Neuronal stem cell (in vitro differentiated cells): ENCODE data around the gene KIAA0586.

Experiments
- DNase-seq: peaks from one replicate; pipeline ENCODE4 v3.0.0-alpha.2; 2013; ENCODE audit warnings: low spot score
- H2AFZ ChIP-seq: one replicate; pipeline ENCODE4 v1.6.1; 2013; ENCODE audit warnings: mild to moderate bottlenecking, low read length, inconsistent platforms
- H2AK5ac ChIP-seq: 2 replicates; pipeline ENCODE4 v1.6.1; 2013; ENCODE audit warnings: low read depth, mild to moderate bottlenecking, inconsistent platforms, low read length, moderate library complexity, mixed read lengths
- H2BK120ac ChIP-seq: 2 replicates; pipeline ENCODE4 v1.6.1; 2013; ENCODE audit warnings: low read depth, mild to moderate bottlenecking, inconsistent platforms, low read length, moderate library complexity, mixed read lengths
- H2BK12ac ChIP-seq: one replicate; pipeline ENCODE4 v1.6.1; 2013; ENCODE audit warnings: low read length, inconsistent platforms
- H2BK15ac ChIP-seq: 2 replicates; pipeline ENCODE4 v1.6.1; 2013; ENCODE audit warnings: mild to moderate bottlenecking, low read length, inconsistent platforms, mixed read lengths
- H2BK5ac ChIP-seq: one replicate; pipeline ENCODE4 v1.6.1; 2013; ENCODE audit warnings: inconsistent platforms, mild to moderate bottlenecking, low read length, moderate library complexity
- H3K14ac ChIP-seq: one replicate; pipeline ENCODE4 v1.6.1; 2013; ENCODE audit warnings: low read length, inconsistent platforms
- H3K18ac ChIP-seq: 2 replicates; pipeline ENCODE4 v1.6.1; 2013; ENCODE audit warnings: low read length, inconsistent platforms
- H3K23ac ChIP-seq: 2 replicates; pipeline ENCODE4 v1.6.1; 2013; ENCODE audit warnings: low read depth, mild to moderate bottlenecking, mixed read lengths, low read length, inconsistent platforms; ENCODE audit not compliant: poor library complexity
- H3K27ac ChIP-seq: replicated peaks from 3 replicates; pipeline ENCODE4 v1.5.1; 2013; ENCODE audit warnings: low read length, inconsistent platforms
- H3K27me3 ChIP-seq, 3 experiments: 2 replicates each; pipeline ENCODE4 v1.6.1; 2013; ENCODE audit warnings: low read length in 3 of 3, mild to moderate bottlenecking in 2 of 3, inconsistent platforms in 1 of 3, low read depth in 1 of 3, mixed read lengths in 1 of 3, moderate library complexity in 1 of 3; ENCODE audit not compliant: control insufficient read depth in 3 of 3, insufficient read depth in 3 of 3
- H3K36me3 ChIP-seq, 2 donors: replicated peaks in 1 of 2; 2 replicates each; pipeline ENCODE4 v1.6.1; 2013; ENCODE audit warnings: low read length in 2 of 2; ENCODE audit not compliant: control insufficient read depth in 2 of 2, insufficient read depth in 2 of 2
- H3K4ac ChIP-seq: 2 replicates; pipeline ENCODE4 v1.6.1; 2013; ENCODE audit warnings: inconsistent platforms, mild to moderate bottlenecking, low read length, moderate library complexity
- H3K4me1 ChIP-seq, 2 donors: 1 replicate in 1 of 2; 2 replicates in 1 of 2; pipeline ENCODE4 v1.6.1; 2013; ENCODE audit warnings: low read length in 2 of 2, low read depth in 1 of 2; ENCODE audit not compliant: control insufficient read depth in 2 of 2, insufficient read depth in 1 of 2
- H3K4me2 ChIP-seq: one replicate; pipeline ENCODE4 v1.6.1; 2013; ENCODE audit warnings: mild to moderate bottlenecking, low read length, inconsistent platforms; ENCODE audit not compliant: insufficient read depth, poor library complexity, severe bottlenecking
- H3K4me3 ChIP-seq, 2 donors: 2 replicates each; pipeline ENCODE4 v1.5.1; 2013; ENCODE audit warnings: low read length in 2 of 2, mild to moderate bottlenecking in 2 of 2, inconsistent platforms in 1 of 2, moderate library complexity in 1 of 2
- H3K79me1 ChIP-seq: one replicate; pipeline ENCODE4 v1.6.1; 2013; ENCODE audit warnings: low read depth, mild to moderate bottlenecking, inconsistent platforms, low read length, moderate library complexity
- H3K9ac ChIP-seq: one replicate; pipeline ENCODE4 v1.6.1; 2013; ENCODE audit warnings: mild to moderate bottlenecking, low read depth, low read length, inconsistent platforms; ENCODE audit not compliant: poor library complexity
- H3K9me3 ChIP-seq, 2 donors: replicated peaks in 1 of 2; 2 replicates each; pipeline versions ENCODE3 to v1.6.1; 2013; ENCODE audit warnings: low read length in 2 of 2, mild to moderate bottlenecking in 2 of 2, inconsistent platforms in 1 of 2, low read depth in 1 of 2, mixed read lengths in 1 of 2, moderate library complexity in 1 of 2; ENCODE audit not compliant: control insufficient read depth in 2 of 2, insufficient read depth in 1 of 2
- H4K8ac ChIP-seq: one replicate; pipeline ENCODE4 v1.6.1; 2013; ENCODE audit warnings: low read depth, mild to moderate bottlenecking, inconsistent platforms, low read length, moderate library complexity
- H4K91ac ChIP-seq: one replicate; pipeline ENCODE4 v1.6.1; 2013; ENCODE audit warnings: low read length, low read depth, mild to moderate bottlenecking, inconsistent platforms; ENCODE audit not compliant: poor library complexity
- WGBS, 2 donors: extraction: QIAGEN DNeasy Blood & Tissue Kit; methylation state at CpG; one replicate each; pipeline ENCODE4 v1.1.7; 2013; ENCODE audit warnings: missing lambda C conversion rate in 2 of 2, mixed read lengths in 1 of 2; ENCODE audit not compliant: insufficient read length in 2 of 2, insufficient replicate concordance in 1 of 2; ENCODE audit errors: extremely low coverage in 2 of 2; 5-methylcytosine and 5-hydroxymethylcytosine counted together

KIAA0586 gene

GRCh38 chr14:58395812-58396788, 31.4 kb upstream of the KIAA0586 start, which contains the start of gene TOMM20L:
Gene TOMM20L, plus strand, starts transcription at chr14:58395930. Its CDS starts 28 bp downstream, at chr14:58395958.
- Histone ChIP-seq H3K79me1 (no peaks in the 10 kb centered on the region), H3K18ac (peak within 1 kb of the TSS; percentile 96), H3K4me3 (peak within 1 kb of the TSS in 1 of 2 donors; percentile 75), H2AFZ (peak within 1 kb of the TSS; percentile 83), H4K91ac (peak within 1 kb of the TSS; percentile 34), H3K9me3 (no peaks in the 10 kb centered on the region), H2AK5ac (no peak within 1 kb of the TSS), H3K27me3 (peaks cover 0 to 2% (median 0%) of the 10 kb centered on the region in 3 experiments), H2BK12ac (no peak within 1 kb of the TSS), H4K8ac (no peak within 1 kb of the TSS), H3K4me2 (peak within 1 kb of the TSS; percentile 86), H3K14ac (no peak within 1 kb of the TSS), H2BK15ac (no peak within 1 kb of the TSS), H3K4me1 (peaks cover 0 to 5% of the 10 kb centered on the region in 2 donors), H3K36me3 (no peaks in the 10 kb centered on the region), H3K4ac (no peak within 1 kb of the TSS), H3K9ac (peak within 1 kb of the TSS; percentile 82), H3K27ac (no peak within 1 kb of the TSS), H3K23ac (peak within 1 kb of the TSS; percentile 0), H2BK5ac (no peak within 1 kb of the TSS), H2BK120ac (no peak within 1 kb of the TSS)
- no CpG with 5 or more reads among the region's 86 CpGs for WGBS, 2 donors
- peak; percentile 75 for DNase-seq

DNA sequence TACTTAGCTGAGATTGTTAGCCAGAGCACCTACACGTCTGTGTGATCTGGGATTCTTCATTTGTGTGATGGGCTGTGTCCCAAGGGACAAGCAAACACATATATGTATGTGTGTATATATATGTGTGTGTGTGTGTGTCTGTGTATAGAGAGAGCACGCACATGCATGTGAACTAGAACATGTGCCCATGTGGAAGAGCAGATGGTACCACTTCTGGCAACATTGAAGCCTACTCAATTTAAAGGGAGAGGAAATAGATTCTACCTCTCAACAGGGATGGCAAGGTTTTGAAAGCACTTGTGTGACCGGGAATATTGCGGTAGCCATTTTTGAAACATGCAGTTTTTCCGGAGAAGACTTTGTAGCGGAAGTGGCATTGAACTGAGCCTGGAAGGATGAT, 30.4 kb upstream of the KIAA0586 start:
- Histone ChIP-seq H4K91ac (no peak overlapping the region), H2AFZ (no peak overlapping the region), H3K23ac (no peak overlapping the region), H3K9ac (no peak overlapping the region), H3K9me3 (no peaks in the 10 kb centered on the region), H2BK15ac (no peak overlapping the region), H3K18ac (no peak overlapping the region), H2BK5ac (no peak overlapping the region), H2BK120ac (no peak overlapping the region), H3K4me2 (no peak overlapping the region), H3K14ac (no peak overlapping the region), H3K27ac (no peak overlapping the region), H3K27me3 (peaks cover 0 to 2% (median 0%) of the 10 kb centered on the region in 3 experiments), H3K4ac (no peak overlapping the region), H2AK5ac (no peak overlapping the region), H2BK12ac (no peak overlapping the region), H3K36me3 (no peaks in the 10 kb centered on the region), H3K4me1 (peaks cover 0 to 5% of the 10 kb centered on the region in 2 donors), H3K4me3 (no peak overlapping the region), H4K8ac (no peak overlapping the region), H3K79me1 (no peaks in the 10 kb centered on the region)
- no CpG with 5 or more reads among the region's 6 CpGs for WGBS, 2 donors
- no peak for DNase-seq

GRCh38 chr14:58398495-58398894, 29.0 kb upstream of the KIAA0586 start:
- Histone ChIP-seq H3K18ac (no peak overlapping the region), H3K14ac (no peak overlapping the region), H3K23ac (no peak overlapping the region), H2BK120ac (no peak overlapping the region), H4K8ac (no peak overlapping the region), H2AFZ (no peak overlapping the region), H3K9me3 (no peaks in the 10 kb centered on the region), H3K36me3 (peaks cover 0 to 5% of the 10 kb centered on the region in 2 donors), H3K4me1 (peaks cover 0 to 5% of the 10 kb centered on the region in 2 donors), H2BK15ac (no peak overlapping the region), H3K4me3 (no peak overlapping the region), H3K4ac (no peak overlapping the region), H2BK12ac (no peak overlapping the region), H3K79me1 (no peaks in the 10 kb centered on the region), H3K27ac (no peak overlapping the region), H4K91ac (no peak overlapping the region), H3K27me3 (peaks cover 0 to 2% (median 0%) of the 10 kb centered on the region in 3 experiments), H3K4me2 (no peak overlapping the region), H2AK5ac (no peak overlapping the region), H2BK5ac (no peak overlapping the region), H3K9ac (no peak overlapping the region)
- DNase-seq: no peak

DNA sequence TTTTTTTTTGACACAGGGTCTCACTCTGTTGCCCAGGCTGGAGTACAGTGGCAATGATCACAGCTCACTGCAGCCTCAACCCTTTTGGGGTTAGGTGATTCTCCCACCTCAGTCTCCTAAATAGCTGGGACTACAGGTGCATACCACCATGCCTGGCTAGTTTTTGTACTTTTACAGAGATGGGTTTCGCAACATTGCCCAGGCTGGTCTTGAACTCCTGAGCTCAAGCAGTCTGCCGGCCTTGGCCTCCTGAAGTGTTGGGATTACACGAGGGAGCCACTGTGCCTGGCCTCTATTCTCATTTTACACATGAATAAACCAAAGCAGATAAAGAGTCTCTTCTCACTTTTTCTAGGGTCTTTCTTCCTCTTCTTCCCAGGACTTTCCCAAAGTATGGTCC, 28.6 kb upstream of the KIAA0586 start:
- Histone ChIP-seq H2BK12ac (no peak overlapping the region), H3K23ac (no peak overlapping the region), H2AK5ac (no peak overlapping the region), H3K4me3 (no peak overlapping the region), H2BK5ac (no peak overlapping the region), H3K27ac (no peak overlapping the region), H2BK15ac (no peak overlapping the region), H3K4me1 (peaks cover 0 to 5% of the 10 kb centered on the region in 2 donors), H4K91ac (no peak overlapping the region), H4K8ac (no peak overlapping the region), H3K18ac (no peak overlapping the region), H3K14ac (no peak overlapping the region), H3K4ac (no peak overlapping the region), H3K4me2 (no peak overlapping the region), H3K9me3 (no peaks in the 10 kb centered on the region), H3K36me3 (peaks cover 0 to 5% of the 10 kb centered on the region in 2 donors), H3K27me3 (peaks cover 0 to 2% (median 0%) of the 10 kb centered on the region in 3 experiments), H3K79me1 (no peaks in the 10 kb centered on the region), H3K9ac (no peak overlapping the region), H2BK120ac (no peak overlapping the region), H2AFZ (no peak overlapping the region)
- no CpG with 5 or more reads among the region's 3 CpGs for WGBS, 2 donors
- no peak for DNase-seq
